Endothelial cell of umbilical vein (primary cell): ENCODE data around the gene MT1E. TPM values are rescaled to one million over a fixed set of nuclear protein-coding genes. Genes with fewer than 3 reads are reported as not detected.

Experiments
- BruUV-seq: library from RNA; stranded (reverse); fragments of 400-500 nt; replicated peaks from 2 replicates; lab custom pipeline; 2021; lab: Mats Ljungman, UMichigan
- CTCF ChIA-PET: fragments of 300-600, 350-600 bp; sonication (Branson Sonifier 250); formaldehyde crosslinking; loops from one replicate; lab custom pipeline; 2021; ENCODE audit warnings: antibody characterized with exemption, inconsistent platforms; lab: Charles Lee
- POLR2A ChIA-PET: fragments of 300-600, 350-600 bp; sonication (Branson Sonifier 250); formaldehyde crosslinking; loops from one replicate; lab custom pipeline; 2021; ENCODE audit warnings: antibody characterized with exemption, inconsistent platforms; lab: Charles Lee
- DNase-seq: peaks from one replicate; pipeline ENCODE4 v3.0.0-alpha.2; 2011; ENCODE audit warnings: low read depth, low spot score
- FAIRE-seq: peaks from 2 replicates; lab custom pipeline; 2011; peaks lifted over from hg19 to GRCh38; lab: Jason Lieb, UNC
- H2AFZ ChIP-seq: 2 replicates; pipeline ENCODE4 v1.6.0; 2012; ENCODE audit warnings: low read depth, low read length, control low read depth, inconsistent platforms
- H3K27ac ChIP-seq: 2 replicates; pipeline ENCODE4 v1.5.1; 2011; ENCODE audit warnings: low read depth, mild to moderate bottlenecking, control low read depth, low read length, moderate library complexity; ENCODE audit not compliant: insufficient read depth
- H3K27me3 ChIP-seq, 2 experiments: 2 replicates each; pipeline versions ENCODE4 v1.6.0 to v1.6.1; 2011; ENCODE audit warnings: low read length in 2 of 2, mixed read lengths in 1 of 2; ENCODE audit not compliant: control insufficient read depth in 2 of 2, insufficient read depth in 2 of 2
- H3K36me3 ChIP-seq, 2 experiments: 2 replicates in 1 of 2; 3 replicates in 1 of 2; pipeline ENCODE4 v1.5.1; 2011; ENCODE audit warnings: low read length in 2 of 2, mild to moderate bottlenecking in 1 of 2, moderate library complexity in 1 of 2; ENCODE audit not compliant: control insufficient read depth in 2 of 2, insufficient read depth in 2 of 2; ENCODE audit errors: extremely low read depth in 1 of 2
- H3K4me1 ChIP-seq: 3 replicates; pipeline ENCODE4 v1.5.1; 2011; ENCODE audit warnings: mild to moderate bottlenecking, low read length; ENCODE audit not compliant: control insufficient read depth, insufficient read depth; ENCODE audit errors: extremely low read depth
- H3K4me2 ChIP-seq: 2 replicates; pipeline ENCODE4 v1.6.1; 2011; ENCODE audit warnings: low read length, control low read depth, mixed read lengths; ENCODE audit not compliant: insufficient read depth
- H3K4me3 ChIP-seq, 3 experiments: fragments of 200-600 bp in 1 of 3; sonication (generic), shearing (Covaris generic) in 1 of 3; replicated peaks in 1 of 3; 2 replicates each; pipeline ENCODE4 v1.5.1; 2011 to 2016; ENCODE audit warnings: control low read depth in 3 of 3, low read length in 3 of 3, mild to moderate bottlenecking in 2 of 3, inconsistent platforms in 1 of 3, low read depth in 1 of 3, moderate library complexity in 1 of 3; ENCODE audit not compliant: insufficient read depth in 1 of 3
- H3K79me2 ChIP-seq: 2 replicates; pipeline ENCODE4 v1.6.0; 2012; ENCODE audit warnings: low read length, inconsistent platforms; ENCODE audit not compliant: control insufficient read depth, insufficient read depth
- H3K9ac ChIP-seq: replicated peaks from 2 replicates; pipeline ENCODE3; 2011; ENCODE audit warnings: low read length, control low read depth; ENCODE audit not compliant: insufficient read depth; ENCODE audit errors: extremely low read depth
- H3K9me1 ChIP-seq: replicated peaks from 3 replicates; pipeline ENCODE4 v1.6.0; 2011; ENCODE audit warnings: mild to moderate bottlenecking, low read length; ENCODE audit not compliant: control insufficient read depth, insufficient read depth; ENCODE audit errors: extremely low read depth
- H3K9me3 ChIP-seq: replicated peaks from 2 replicates; pipeline ENCODE4 v1.5.1; 2012; ENCODE audit warnings: low read length, inconsistent platforms; ENCODE audit not compliant: control insufficient read depth, insufficient read depth
- H4K20me1 ChIP-seq: replicated peaks from 2 replicates; pipeline ENCODE3; 2011; ENCODE audit warnings: mild to moderate bottlenecking, low read length; ENCODE audit not compliant: control insufficient read depth, insufficient read depth; ENCODE audit errors: extremely low read depth
- CTCF ChIP-seq, 2 donors: IDR thresholded peaks; 1 replicate in 1 of 2; 2 replicates in 1 of 2; pipeline ENCODE4 v1.5.1; 2011; ENCODE audit warnings: low read length in 2 of 2, mild to moderate bottlenecking in 2 of 2, moderate library complexity in 2 of 2, control low read depth in 1 of 2, inconsistent platforms in 1 of 2, low read depth in 1 of 2; ENCODE audit not compliant: insufficient read depth in 1 of 2; ENCODE audit errors: extremely low read depth in 1 of 2
- EZH2 ChIP-seq: IDR thresholded peaks from 2 replicates; pipeline ENCODE4 v1.6.1; 2012; ENCODE audit warnings: borderline replicate concordance, low read depth, mild to moderate bottlenecking, moderate library complexity, low read length, inconsistent platforms; ENCODE audit not compliant: severe bottlenecking
- FOS ChIP-seq: IDR thresholded peaks from 2 replicates; pipeline ENCODE4 v1.6.1; 2011; ENCODE audit warnings: mild to moderate bottlenecking, low read length, moderate library complexity, borderline replicate concordance; ENCODE audit not compliant: insufficient read depth
- GATA2 ChIP-seq: IDR thresholded peaks from 2 replicates; pipeline ENCODE4 v1.7.0; 2011; ENCODE audit warnings: low read depth, mild to moderate bottlenecking, moderate library complexity, mixed read lengths, low read length; ENCODE audit not compliant: insufficient read length, insufficient read depth
- JUN ChIP-seq: IDR thresholded peaks from 2 replicates; pipeline ENCODE4 v1.6.1; 2011; ENCODE audit warnings: borderline replicate concordance, low read depth; ENCODE audit not compliant: insufficient read length, insufficient read depth
- MAX ChIP-seq: IDR thresholded peaks from 2 replicates; pipeline ENCODE4 v1.6.1; 2011; ENCODE audit not compliant: insufficient read depth, insufficient read length
- MYC ChIP-seq: IDR thresholded peaks from one replicate; pipeline ENCODE4 v1.6.1; 2011; ENCODE audit warnings: mild to moderate bottlenecking, low read depth, low read length
- POLR2A ChIP-seq: IDR thresholded peaks from 2 replicates; pipeline ENCODE4 v1.6.1; 2012; ENCODE audit warnings: low read depth, mild to moderate bottlenecking, control low read depth, low read length
- POLR2AphosphoS5 ChIP-seq: IDR thresholded peaks from 2 replicates; pipeline ENCODE4 v1.6.1; 2012; ENCODE audit warnings: low read depth, mild to moderate bottlenecking, control low read depth, low read length, moderate library complexity; ENCODE audit not compliant: insufficient read depth
- dilution Hi-C: fragments of 300-500 bp; cut with MboI; formaldehyde crosslinking; loops from one replicate; pipeline ENCODE4 v1.15.0; 2019; ENCODE audit warnings: low sequenced_read_pairs; ENCODE audit not compliant: extremely low pct_ligation_motif_present
- intact Hi-C: fragments of 100-400 bp; cut with micrococcal nuclease; formaldehyde crosslinking; loops from one replicate; pipeline ENCODE4 v1.10.0; 2022
- polyA plus RNA-seq, 4 experiments: library from polyadenylated mRNA; depleted of rRNA in 3 of 4; stranded (reverse) in 3 of 4; unstranded in 1 of 4; fragments of >200 nt; gene quantifications; 2 replicates each; pipeline versions ENCODE4 v1.2.1 to v1.2.3, GENCODE V29; 2011 to 2012; ENCODE audit warnings: missing spikeins in 1 of 4
- total RNA-seq: library from RNA; stranded (reverse); gene quantifications from 2 replicates; pipeline ENCODE4 v1.2.3, GENCODE V29; 2021

The MT1E gene
- total and polyA plus RNA-seq, 2 donors (not counting 3 experiments of a cell fraction or from before 2014, with no cell fraction given), result 208 to 346 TPM

GRCh38 chr16:56633535-56633934 lies 8.0 kb downstream of the MT1E start:
- no peaks in the 10 kb centered on the region for H3K79me2 ChIP-seq
- no peaks in the 10 kb centered on the region for H4K20me1 ChIP-seq
- dilution Hi-C loops, result no loop called here
- BruUV-seq, result no TSS peak
- ChIA-PET POLR2A (interaction anchor here (1.0 kb wide), 1 partner anchor 10 kb away, joined by 3 read pairs; no protein-coding TSS in a partner anchor), CTCF (interaction anchor here (0.6 to 1.5 kb wide), 2 partner anchors 30 to 91 kb away, joined by 3 to 5 read pairs; no protein-coding TSS in a partner anchor)
- H3K9me3 ChIP-seq, result no peaks in the 10 kb centered on the region
- DNase-seq, result no peak
- H3K27me3 ChIP-seq, result peaks cover 34 to 39% of the 10 kb centered on the region in 2 experiments
- no peaks in the 10 kb centered on the region for H3K9me1 ChIP-seq
- no peak overlapping the region for H3K9ac ChIP-seq
- no peak overlapping the region for H3K27ac ChIP-seq
- TF ChIP-seq CTCF (IDR thresholded peaks at IDR 0.05; ENCODE audit: extremely low read depth in 1 of 2, insufficient read depth in 1 of 2, low read depth in 1 of 2, low read length in 2 of 2) (no peak), FOS (no peak), JUN (no peak), MYC (no peak), EZH2 (no peak), POLR2A (no peak), GATA2 (no peak), MAX (no peak), POLR2AphosphoS5 (no peak)
- intact Hi-C loops, result no loop called here
- no peaks in the 10 kb centered on the region for H3K36me3 ChIP-seq
- no peak for FAIRE-seq
- no peak overlapping the region for H3K4me2 ChIP-seq
- H3K4me1 ChIP-seq, result peaks cover 16% of the 10 kb centered on the region
- H3K4me3 ChIP-seq, result no peak overlapping the region
- H2AFZ ChIP-seq, result no peak overlapping the region
